Measurements from ENCODE around the gene NELL1.

The NELL1 gene

DNA sequence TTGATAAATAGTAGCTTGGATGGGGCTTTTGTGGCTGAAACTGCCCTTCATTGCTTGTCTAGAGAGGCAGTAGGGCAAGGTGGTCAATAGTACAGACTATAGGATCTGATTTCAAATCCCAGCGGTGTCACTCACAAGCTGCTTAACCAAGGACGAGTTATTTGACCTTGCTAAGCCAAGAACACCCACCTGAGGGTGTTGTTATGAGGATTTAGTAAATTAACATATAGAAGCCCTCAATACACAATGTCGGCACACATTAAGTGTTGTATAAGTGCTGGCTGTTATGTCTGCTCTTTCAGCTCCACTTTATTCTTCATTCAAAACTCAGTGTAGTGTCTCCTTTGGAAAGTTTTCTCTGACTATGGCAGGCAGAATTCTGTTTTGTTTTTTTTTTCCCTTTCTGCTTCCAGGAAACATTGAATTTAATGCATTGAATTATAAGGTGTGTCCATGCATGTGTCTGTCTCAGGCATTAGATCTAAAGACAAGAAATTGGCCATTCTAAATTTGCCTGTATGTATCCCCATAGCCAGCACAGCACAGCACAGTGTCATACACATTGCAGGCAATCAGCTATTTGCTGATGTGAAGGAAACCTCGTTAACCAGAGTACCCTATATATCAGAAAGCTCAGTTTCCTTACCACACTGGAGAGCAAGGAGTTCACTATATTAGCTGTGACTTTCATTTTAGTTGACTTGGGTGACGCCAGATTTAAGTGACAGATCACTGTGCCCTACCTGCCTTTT lies 212.1 kb downstream of the NELL1 start:
- no peak for DNase-seq

DNA sequence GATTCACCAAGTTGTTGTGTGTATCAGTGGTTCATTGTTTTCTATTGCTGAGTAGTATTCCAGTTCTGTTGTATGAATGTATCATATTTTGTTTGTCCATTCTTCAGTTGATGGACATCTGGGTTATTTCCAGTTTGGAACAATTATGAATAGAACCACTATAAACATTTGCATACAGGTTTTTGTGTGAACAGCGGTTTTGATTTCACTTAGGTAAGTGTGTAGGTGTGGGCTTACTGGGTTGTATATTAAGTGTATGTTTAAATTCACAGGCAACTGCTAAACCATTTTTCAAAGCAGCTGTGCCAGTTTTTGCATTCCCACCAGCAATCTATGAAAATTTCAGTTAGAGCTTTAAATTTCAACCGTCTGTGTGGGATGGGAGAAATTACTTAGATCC lies 217.8 kb downstream of the NELL1 start:
- no peak for DNase-seq

DNA sequence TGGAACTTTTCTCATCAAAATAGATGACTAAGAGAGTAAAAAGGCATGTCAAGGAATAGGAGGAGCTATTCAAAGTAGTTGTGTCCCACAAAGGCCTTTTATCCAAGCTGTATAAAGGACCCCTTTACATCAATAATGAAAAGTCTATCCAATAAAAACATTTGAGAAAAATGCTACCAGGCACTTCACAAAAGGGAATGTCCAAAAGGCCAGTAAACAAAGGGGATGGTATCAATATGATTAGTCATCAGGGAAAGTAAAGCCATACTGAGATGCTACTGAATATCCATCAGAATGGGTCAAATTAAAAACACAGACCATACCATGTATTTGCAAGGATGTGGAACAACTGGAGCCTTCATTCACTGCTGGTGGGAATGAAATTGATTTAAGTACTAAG lies 224.9 kb downstream of the NELL1 start:
- no peak for DNase-seq

DNA sequence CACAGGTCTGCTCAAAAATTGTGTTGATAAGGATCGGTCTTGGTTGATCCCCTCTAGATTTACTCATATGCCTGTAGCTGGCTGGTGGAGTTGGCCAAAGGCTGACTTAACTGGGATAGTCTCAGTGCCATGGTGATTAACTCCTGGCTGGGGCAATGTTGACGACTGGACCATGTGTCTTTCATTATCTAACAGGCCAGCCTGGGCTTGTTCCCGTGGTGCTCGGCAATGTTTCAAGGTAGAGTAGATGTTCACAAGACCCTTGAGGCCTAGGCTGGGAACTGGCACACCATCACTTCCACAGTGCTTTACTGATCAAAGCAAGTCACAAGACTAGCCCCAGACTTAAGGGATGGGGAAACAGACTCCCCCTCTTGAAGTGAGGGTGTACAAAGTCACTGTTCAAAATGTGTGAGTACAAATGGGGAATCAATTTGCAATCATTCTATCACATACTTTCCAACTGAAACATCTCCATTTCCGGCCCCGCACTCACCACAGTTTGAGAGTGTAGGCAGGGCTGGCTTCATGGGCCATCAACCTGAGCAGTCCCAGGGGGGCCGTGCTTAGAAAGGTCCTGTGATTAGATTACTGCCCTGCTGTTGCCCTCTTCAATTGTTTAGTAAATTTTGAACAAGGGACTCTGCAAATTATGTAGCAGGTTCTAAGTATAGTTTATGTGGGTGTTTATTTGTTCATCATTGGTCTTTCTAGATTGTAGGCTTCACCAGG lies 240.8 kb downstream of the NELL1 start:
- no peak for DNase-seq

DNA sequence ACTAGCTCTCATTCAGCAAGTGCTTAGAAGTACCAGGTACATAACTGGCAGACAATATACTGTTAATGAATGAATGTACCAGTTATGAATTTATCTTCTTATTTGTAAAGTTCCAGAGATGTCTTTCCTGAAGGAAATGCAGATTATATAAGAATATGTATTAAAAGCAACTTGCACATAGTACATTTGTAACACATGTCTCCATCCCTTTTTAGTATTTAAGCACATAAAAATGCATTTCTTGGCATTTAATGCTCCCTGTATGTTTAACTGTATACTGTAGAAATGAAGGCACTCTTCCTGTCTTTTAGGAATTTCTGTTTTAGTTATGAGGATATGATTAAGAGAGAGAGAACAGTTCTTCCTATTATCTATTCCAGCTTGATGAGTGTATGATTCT lies 241.3 kb downstream of the NELL1 start:
- DNase-seq: no peak

DNA sequence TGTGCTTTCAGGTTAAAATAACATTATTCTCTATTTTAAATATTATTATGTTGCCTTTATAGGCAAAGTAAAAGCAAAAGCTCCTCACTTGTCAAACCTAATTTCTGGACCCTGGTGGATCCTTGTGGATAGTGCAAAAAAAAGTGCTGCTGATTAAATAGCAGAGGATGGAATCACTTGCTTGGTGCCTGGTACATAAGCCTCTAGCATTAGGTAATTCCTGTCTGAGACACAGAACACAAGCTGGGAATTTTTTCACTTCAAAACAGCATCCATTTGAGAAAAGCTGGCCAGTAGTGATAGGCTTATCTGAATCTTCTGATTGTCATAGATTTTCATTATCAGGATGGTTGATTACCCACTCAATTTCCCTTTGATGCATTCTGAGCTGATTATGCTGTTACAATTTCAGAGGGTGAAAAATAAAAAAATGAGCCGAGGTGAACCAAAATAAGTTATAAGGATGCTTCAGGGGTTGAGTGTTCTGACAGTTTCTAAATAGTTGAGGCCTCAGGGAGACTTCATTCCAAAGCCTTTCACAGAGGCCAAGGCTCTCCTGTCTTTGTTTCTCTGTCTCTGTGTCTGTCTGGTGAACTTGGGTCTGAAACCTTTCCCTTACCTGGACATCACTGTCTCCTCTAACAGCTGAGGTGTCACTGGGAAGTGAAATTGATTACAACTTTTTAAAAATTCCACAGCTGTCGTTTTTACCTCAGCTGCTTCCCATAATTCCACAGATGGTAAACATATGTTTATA lies 242.9 kb downstream of the NELL1 start:
- no peak for DNase-seq

DNA sequence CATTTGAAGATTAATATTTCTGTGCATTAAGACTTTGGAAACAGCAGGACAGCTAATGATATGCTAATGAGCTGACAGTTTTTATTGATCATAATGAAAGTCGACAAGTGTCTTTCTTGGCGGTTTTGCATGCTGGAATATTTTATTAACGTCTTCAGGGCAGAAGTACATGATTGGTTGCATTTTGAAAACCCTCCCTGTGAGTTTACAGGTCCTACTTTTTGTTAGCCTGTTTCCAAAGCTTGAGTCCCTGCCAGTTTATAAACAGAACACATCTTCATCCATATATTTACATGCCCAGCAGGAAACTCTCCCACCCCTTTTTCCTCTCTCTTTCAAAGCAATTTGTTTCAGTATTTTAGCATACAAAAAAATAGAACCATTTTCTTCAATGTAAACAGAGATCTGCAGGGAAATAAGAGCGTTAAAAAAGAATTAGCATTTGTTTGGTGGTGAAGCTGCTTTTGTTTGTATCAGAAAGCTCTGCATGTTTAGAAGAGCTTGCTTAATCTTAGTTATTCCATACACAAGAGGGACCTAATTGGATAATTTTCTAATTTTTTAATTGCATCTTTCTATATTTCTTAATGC lies 243.6 kb downstream of the NELL1 start:
- DNase-seq: no peak

DNA sequence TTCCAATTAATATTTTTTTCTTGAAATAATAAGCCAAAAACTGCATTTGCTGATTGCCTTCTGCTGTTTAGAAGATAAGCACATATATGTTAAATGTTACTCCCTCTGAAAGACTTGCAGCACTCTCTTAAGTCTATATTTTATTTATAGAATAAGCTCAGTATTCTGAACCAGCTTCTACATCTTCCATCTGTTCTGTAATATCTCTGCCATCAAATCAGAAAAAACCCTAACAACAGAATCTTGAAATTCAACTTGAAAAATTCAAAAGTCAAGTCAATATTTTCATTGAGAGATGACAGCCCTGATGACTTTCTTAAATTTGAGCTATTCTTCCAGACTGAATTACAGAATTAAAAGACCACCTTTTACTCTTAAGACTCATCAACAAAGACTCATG lies 247.9 kb downstream of the NELL1 start:
- no peak for DNase-seq

DNA sequence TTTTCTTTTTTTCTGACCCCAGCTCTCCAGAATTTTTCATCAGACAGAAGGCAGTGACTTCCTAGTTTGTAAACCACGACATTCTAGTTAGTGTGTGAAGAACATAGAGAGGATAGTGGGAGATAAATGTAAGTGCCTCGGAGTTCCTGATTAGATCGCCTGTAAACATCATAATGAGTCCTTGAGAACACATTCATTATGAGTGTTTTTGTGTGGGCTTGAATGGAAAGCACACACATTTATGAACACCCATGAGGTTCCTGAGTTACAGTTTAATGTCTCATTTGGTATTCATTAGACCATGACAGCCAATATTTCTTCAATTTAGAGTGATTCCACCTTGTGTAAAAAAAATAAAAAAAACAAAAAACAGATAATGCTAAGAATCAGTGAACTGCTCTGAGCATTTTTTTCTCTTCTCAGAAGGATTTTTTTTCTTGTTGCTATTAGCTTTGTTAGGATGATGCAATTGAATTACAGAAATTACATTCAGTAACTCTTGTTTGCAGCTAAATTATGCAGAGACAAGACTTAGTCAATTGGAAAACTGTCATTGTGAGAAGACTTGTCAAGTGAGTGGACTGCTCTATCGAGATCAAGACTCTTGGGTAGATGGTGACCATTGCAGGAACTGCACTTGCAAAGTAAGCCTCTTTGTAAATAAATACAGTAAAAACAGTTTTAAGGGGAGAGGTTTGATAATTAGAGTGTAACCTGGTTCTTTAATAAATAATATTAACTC lies 257.6 kb downstream of the NELL1 start:
- peak; percentile 43 to 56 for DNase-seq

DNA sequence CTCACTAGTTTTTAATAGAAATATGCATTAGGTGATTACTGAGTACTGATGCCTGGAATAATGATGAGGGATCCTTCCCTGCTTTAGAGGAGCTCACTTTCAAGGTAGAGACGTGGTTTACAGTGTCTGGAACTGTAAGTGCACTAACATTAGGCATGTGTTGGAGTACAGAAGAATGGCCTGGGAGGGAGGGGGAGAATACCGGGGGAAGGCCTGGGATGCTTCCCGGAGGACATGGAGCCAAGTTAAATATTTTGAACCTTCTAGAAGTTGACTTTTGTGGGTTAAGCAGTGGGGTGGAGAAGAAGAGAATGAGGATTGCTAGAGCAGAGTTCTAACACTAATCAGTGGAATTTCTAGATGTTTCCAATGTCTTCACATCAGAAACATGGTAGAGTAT lies 261.6 kb downstream of the NELL1 start:
- DNase-seq: no peak

- no peak for DNase-seq
Measured at GRCh38 chr11:20933086-20933485, 263.7 kb downstream of the NELL1 start.

GRCh38 chr11:20933958-20934357 lies 264.6 kb downstream of the NELL1 start:
- DNase-seq: no peak

- DNase-seq: no peak
Measured at GRCh38 chr11:20934516-20934915, 265.1 kb downstream of the NELL1 start.

GRCh38 chr11:20937826-20938225 lies 268.4 kb downstream of the NELL1 start:
- DNase-seq: no peak

DNA sequence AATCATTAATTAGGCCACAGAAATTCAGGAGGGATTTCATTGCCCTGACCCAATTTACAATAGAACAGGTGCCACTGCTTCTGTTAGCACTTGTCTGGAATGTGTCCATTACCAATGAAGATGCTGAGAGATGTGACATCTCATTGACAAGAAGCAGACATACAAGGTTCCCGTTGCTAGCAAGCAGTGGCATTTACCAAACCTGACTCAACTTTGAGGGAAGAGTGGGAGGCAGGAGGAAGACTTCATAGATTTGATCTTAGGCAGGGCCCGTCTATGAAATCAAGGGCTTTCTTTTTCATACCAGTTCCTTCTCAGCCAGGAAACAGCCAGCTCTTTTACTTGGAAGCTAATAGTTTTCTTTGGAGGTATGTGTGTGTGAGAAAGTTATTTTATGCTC lies 280.2 kb downstream of the NELL1 start:
- DNase-seq: no peak

- DNase-seq: no peak
Measured at GRCh38 chr11:20962581-20962980, 293.2 kb downstream of the NELL1 start.

DNA sequence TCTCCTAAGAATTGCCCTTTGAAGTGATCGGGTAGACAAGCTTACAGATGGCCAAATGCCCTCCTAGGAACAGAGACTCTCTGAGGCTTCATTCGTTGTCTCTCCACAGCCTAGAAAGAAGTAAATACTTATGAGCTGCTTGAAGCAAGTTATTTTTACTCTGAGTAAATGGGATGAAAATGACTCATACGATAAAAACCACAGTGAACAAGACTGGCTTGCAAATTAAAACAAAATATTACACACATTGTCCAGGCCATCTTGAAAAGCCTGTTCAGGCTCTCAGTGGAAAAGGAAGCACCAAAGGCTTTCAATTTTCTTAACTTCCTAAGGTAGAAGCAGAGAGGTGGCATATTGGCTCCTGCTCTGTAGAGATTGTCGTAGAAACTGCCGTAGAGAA lies 294.2 kb downstream of the NELL1 start:
- DNase-seq: no peak

DNA sequence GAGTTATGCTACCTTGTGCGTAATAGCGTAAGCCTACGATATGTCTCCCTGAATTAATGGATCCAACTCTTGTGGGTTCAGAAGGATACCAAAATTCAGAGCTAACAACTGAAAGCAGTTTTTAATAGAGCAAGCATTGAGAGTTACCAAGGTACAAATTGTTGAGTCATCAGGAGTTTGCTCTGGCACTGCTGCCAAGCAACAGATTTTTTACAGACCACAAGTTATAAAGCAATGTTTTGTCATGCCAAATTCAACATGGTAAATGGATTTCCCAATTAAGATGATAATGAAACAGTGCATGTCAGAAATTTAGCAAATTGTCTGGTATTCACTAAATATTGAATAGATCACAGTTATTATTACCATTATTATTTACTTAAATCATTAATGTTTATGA lies 295.6 kb downstream of the NELL1 start:
- no peak for DNase-seq

- DNase-seq: no peak
Measured at GRCh38 chr11:20966489-20966888, 297.1 kb downstream of the NELL1 start.

- DNase-seq: no peak
Measured at GRCh38 chr11:20973940-20974559, 304.7 kb downstream of the NELL1 start.

DNA sequence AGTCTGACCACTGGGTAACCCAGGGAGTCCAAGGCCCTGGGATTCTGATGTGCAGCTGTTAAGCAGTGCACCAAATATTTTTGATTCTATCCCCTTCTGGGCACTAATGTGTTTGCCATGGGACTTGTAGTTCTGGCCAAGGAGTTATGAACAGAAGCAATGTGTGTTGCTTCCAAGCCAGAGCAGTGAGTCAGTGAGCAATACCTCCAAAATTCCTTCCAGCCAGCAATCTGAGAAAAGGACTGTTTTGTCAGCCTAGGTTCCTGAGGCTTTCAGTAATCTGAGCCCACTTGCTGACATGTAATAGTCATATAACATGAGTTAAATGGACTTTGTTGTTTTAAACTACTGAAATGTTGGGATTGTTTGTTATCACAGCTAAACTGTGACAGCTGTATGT lies 311.4 kb downstream of the NELL1 start:
- no peak for DNase-seq

DNA sequence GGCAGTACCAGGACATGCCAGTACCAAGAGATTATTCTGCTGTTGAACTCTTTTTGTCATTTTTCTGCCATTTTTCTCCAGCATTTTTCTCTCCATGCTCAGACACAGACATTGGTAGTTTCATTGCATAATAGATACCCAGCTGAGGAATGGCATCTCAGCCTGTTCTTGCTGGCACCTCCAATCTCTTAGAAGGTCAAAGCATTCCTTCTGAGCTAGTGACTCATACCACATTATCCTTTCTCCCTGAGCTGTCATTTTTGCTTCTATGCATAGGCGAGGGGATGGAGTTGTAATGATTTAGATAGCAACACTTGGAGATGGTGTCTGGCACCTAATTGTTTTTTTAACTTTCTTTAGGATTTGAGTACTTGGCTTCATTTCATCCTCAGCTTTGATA lies 321.1 kb downstream of the NELL1 start:
- no peak for DNase-seq

All from NCI-H187 (cell line).